Measurements from ENCODE around the gene CAMK2A.

- no peak for TF ChIP-seq EZH2 (IDR thresholded peaks at IDR 0.05; ENCODE audit: insufficient read depth, poor library complexity, severe bottlenecking)
- no peak for TF ChIP-seq EZH2phosphoT487 (IDR thresholded peaks at IDR 0.05; ENCODE audit: insufficient read depth, low read depth)
These were observed 103.4 kb downstream of the CAMK2A start for GRCh38 chr5:150186137-150186536.
